ENCODE measurements around the gene SLC38A5.

Gene SLC38A5

GRCh38 chrX:48467281-48467761, 2.7 kb downstream of the SLC38A5 start:
- H3K4ac ChIP-seq (ENCODE audit: low read length) = no peak overlapping the region
- peaks cover 2 to 8% of the 10 kb centered on the region in 2 donors for H3K4me1 ChIP-seq (ENCODE audit: control insufficient read depth in 2 of 2, insufficient read depth in 1 of 2, low read depth in 1 of 2, low read length in 2 of 2)
- H2BK120ac ChIP-seq (ENCODE audit: low read depth, low read length) = no peak overlapping the region
- no peaks in the 10 kb centered on the region for H3K79me1 ChIP-seq (ENCODE audit: low read depth, low read length)
- H3K4me3 ChIP-seq (ENCODE audit: low read length in 2 of 2) = no peak overlapping the region
- H3K4me2 ChIP-seq (ENCODE audit: insufficient read depth, low read length, poor library complexity, severe bottlenecking) = no peak overlapping the region
- no CpG with 5 or more reads among the region's 10 CpGs for WGBS, 2 donors (ENCODE audit: extremely low coverage in 2 of 2, insufficient read length in 2 of 2, insufficient replicate concordance in 1 of 2)
- no peak overlapping the region for H3K23ac ChIP-seq (ENCODE audit: low read depth, low read length, poor library complexity)
- no peak overlapping the region for H2BK5ac ChIP-seq (ENCODE audit: low read length)
- H2BK12ac ChIP-seq (ENCODE audit: low read length) = no peak overlapping the region
- peak overlapping the region; percentile 48 for H3K18ac ChIP-seq (ENCODE audit: low read length)
- H2AK5ac ChIP-seq (ENCODE audit: low read depth, low read length) = peak overlapping the region; percentile 75
- no peak overlapping the region for H4K91ac ChIP-seq (ENCODE audit: low read depth, low read length, poor library complexity)
- H3K14ac ChIP-seq (ENCODE audit: low read length) = no peak overlapping the region
- H3K36me3 ChIP-seq (replicated peaks in 1 of 2; ENCODE audit: control insufficient read depth in 2 of 2, insufficient read depth in 2 of 2, low read length in 2 of 2) = no peaks in the 10 kb centered on the region
- H3K9ac ChIP-seq (ENCODE audit: low read depth, low read length, poor library complexity) = no peak overlapping the region
- peak overlapping the region; percentile 63 for H2AFZ ChIP-seq (ENCODE audit: low read length)
- H3K9me3 ChIP-seq (replicated peaks in 1 of 2; ENCODE audit: control insufficient read depth in 2 of 2, insufficient read depth in 1 of 2, low read depth in 1 of 2, low read length in 2 of 2) = no peaks in the 10 kb centered on the region
- no peak overlapping the region for H4K8ac ChIP-seq (ENCODE audit: low read depth, low read length)
- H3K27me3 ChIP-seq (ENCODE audit: control insufficient read depth in 3 of 3, insufficient read depth in 3 of 3, low read depth in 1 of 3, low read length in 3 of 3) = no peaks in the 10 kb centered on the region
- no peak overlapping the region for H3K27ac ChIP-seq (replicated peaks; ENCODE audit: low read length)
- H2BK15ac ChIP-seq (ENCODE audit: low read length) = no peak overlapping the region
- no peak for DNase-seq (ENCODE audit: low spot score)

- no peaks in the 10 kb centered on the region for H3K79me1 ChIP-seq (ENCODE audit: low read depth, low read length)
- no peak for DNase-seq (ENCODE audit: low spot score)
These were observed 3.4 kb downstream of the SLC38A5 start for GRCh38 chrX:48466696-48467095.

GRCh38 chrX:48465336-48465933, 4.6 kb downstream of the SLC38A5 start:
- Histone ChIP-seq H3K18ac (ENCODE audit: low read length) (no peak overlapping the region), H3K9me3 (replicated peaks in 1 of 2; ENCODE audit: control insufficient read depth in 2 of 2, insufficient read depth in 1 of 2, low read depth in 1 of 2, low read length in 2 of 2) (no peaks in the 10 kb centered on the region), H4K8ac (ENCODE audit: low read depth, low read length) (no peak overlapping the region), H2BK5ac (ENCODE audit: low read length) (no peak overlapping the region), H3K9ac (ENCODE audit: low read depth, low read length, poor library complexity) (no peak overlapping the region), H3K4me1 (ENCODE audit: control insufficient read depth in 2 of 2, insufficient read depth in 1 of 2, low read depth in 1 of 2, low read length in 2 of 2) (peaks cover 0 to 6% of the 10 kb centered on the region in 2 donors), H3K27me3 (ENCODE audit: control insufficient read depth in 3 of 3, insufficient read depth in 3 of 3, low read depth in 1 of 3, low read length in 3 of 3) (no peaks in the 10 kb centered on the region), H3K14ac (ENCODE audit: low read length) (no peak overlapping the region), H2AFZ (ENCODE audit: low read length) (peak overlapping the region; percentile 31), H3K36me3 (replicated peaks in 1 of 2; ENCODE audit: control insufficient read depth in 2 of 2, insufficient read depth in 2 of 2, low read length in 2 of 2) (no peaks in the 10 kb centered on the region), H3K4ac (ENCODE audit: low read length) (no peak overlapping the region), H2BK15ac (ENCODE audit: low read length) (no peak overlapping the region), H3K4me3 (ENCODE audit: low read length in 2 of 2) (no peak overlapping the region), H3K27ac (replicated peaks; ENCODE audit: low read length) (no peak overlapping the region), H2AK5ac (ENCODE audit: low read depth, low read length) (no peak overlapping the region), H3K4me2 (ENCODE audit: insufficient read depth, low read length, poor library complexity, severe bottlenecking) (no peak overlapping the region), H3K23ac (ENCODE audit: low read depth, low read length, poor library complexity) (no peak overlapping the region), H4K91ac (ENCODE audit: low read depth, low read length, poor library complexity) (peak overlapping the region; percentile 43), H2BK120ac (ENCODE audit: low read depth, low read length) (no peak overlapping the region), H2BK12ac (ENCODE audit: low read length) (no peak overlapping the region), H3K79me1 (ENCODE audit: low read depth, low read length) (no peaks in the 10 kb centered on the region)
- no peak for DNase-seq (ENCODE audit: low spot score)
- WGBS, 2 donors (ENCODE audit: extremely low coverage in 2 of 2, insufficient read length in 2 of 2, insufficient replicate concordance in 1 of 2) = no CpG with 5 or more reads among the region's 10 CpGs

More at GRCh38 chrX:48466696-48467095, 3.4 kb downstream of the SLC38A5 start:
- Histone ChIP-seq H2AFZ (ENCODE audit: low read length) (no peak overlapping the region), H3K14ac (ENCODE audit: low read length) (no peak overlapping the region), H3K23ac (ENCODE audit: low read depth, low read length, poor library complexity) (no peak overlapping the region), H2BK120ac (ENCODE audit: low read depth, low read length) (no peak overlapping the region), H3K4me3 (ENCODE audit: low read length in 2 of 2) (no peak overlapping the region), H2BK15ac (ENCODE audit: low read length) (no peak overlapping the region), H2BK5ac (ENCODE audit: low read length) (no peak overlapping the region), H4K8ac (ENCODE audit: low read depth, low read length) (no peak overlapping the region), H3K4me2 (ENCODE audit: insufficient read depth, low read length, poor library complexity, severe bottlenecking) (no peak overlapping the region), H2BK12ac (ENCODE audit: low read length) (peak overlapping the region; percentile 22), H3K27me3 (ENCODE audit: control insufficient read depth in 3 of 3, insufficient read depth in 3 of 3, low read depth in 1 of 3, low read length in 3 of 3) (no peaks in the 10 kb centered on the region), H3K9me3 (replicated peaks in 1 of 2; ENCODE audit: control insufficient read depth in 2 of 2, insufficient read depth in 1 of 2, low read depth in 1 of 2, low read length in 2 of 2) (no peaks in the 10 kb centered on the region), H3K27ac (replicated peaks; ENCODE audit: low read length) (no peak overlapping the region), H3K36me3 (replicated peaks in 1 of 2; ENCODE audit: control insufficient read depth in 2 of 2, insufficient read depth in 2 of 2, low read length in 2 of 2) (no peaks in the 10 kb centered on the region), H3K9ac (ENCODE audit: low read depth, low read length, poor library complexity) (no peak overlapping the region), H3K18ac (ENCODE audit: low read length) (no peak overlapping the region), H2AK5ac (ENCODE audit: low read depth, low read length) (no peak overlapping the region), H4K91ac (ENCODE audit: low read depth, low read length, poor library complexity) (no peak overlapping the region), H3K4me1 (ENCODE audit: control insufficient read depth in 2 of 2, insufficient read depth in 1 of 2, low read depth in 1 of 2, low read length in 2 of 2) (peaks cover 2 to 6% of the 10 kb centered on the region in 2 donors), H3K4ac (ENCODE audit: low read length) (no peak overlapping the region)
- no CpG with 5 or more reads among the region's 10 CpGs for WGBS, 2 donors (ENCODE audit: extremely low coverage in 2 of 2, insufficient read length in 2 of 2, insufficient replicate concordance in 1 of 2)

- H3K9me3 ChIP-seq (replicated peaks in 1 of 2; ENCODE audit: control insufficient read depth in 2 of 2, insufficient read depth in 1 of 2, low read depth in 1 of 2, low read length in 2 of 2) = no peaks in the 10 kb centered on the region
- H3K18ac ChIP-seq (ENCODE audit: low read length) = no peak overlapping the region
- no peak for DNase-seq (ENCODE audit: low spot score)
- H3K27me3 ChIP-seq (ENCODE audit: control insufficient read depth in 3 of 3, insufficient read depth in 3 of 3, low read depth in 1 of 3, low read length in 3 of 3) = no peaks in the 10 kb centered on the region
- no peak overlapping the region for H3K27ac ChIP-seq (replicated peaks; ENCODE audit: low read length)
- WGBS, 2 donors (ENCODE audit: extremely low coverage in 2 of 2, insufficient read length in 2 of 2, insufficient replicate concordance in 1 of 2) = no CpG with 5 or more reads among the region's 6 CpGs
- no peak overlapping the region for H4K91ac ChIP-seq (ENCODE audit: low read depth, low read length, poor library complexity)
- no peak overlapping the region for H3K4me3 ChIP-seq (ENCODE audit: low read length in 2 of 2)
- H3K4ac ChIP-seq (ENCODE audit: low read length) = no peak overlapping the region
- H2AFZ ChIP-seq (ENCODE audit: low read length) = no peak overlapping the region
- H3K79me1 ChIP-seq (ENCODE audit: low read depth, low read length) = no peaks in the 10 kb centered on the region
- H2BK120ac ChIP-seq (ENCODE audit: low read depth, low read length) = no peak overlapping the region
- no peak overlapping the region for H3K23ac ChIP-seq (ENCODE audit: low read depth, low read length, poor library complexity)
- H3K4me2 ChIP-seq (ENCODE audit: insufficient read depth, low read length, poor library complexity, severe bottlenecking) = no peak overlapping the region
- H2BK5ac ChIP-seq (ENCODE audit: low read length) = no peak overlapping the region
- H2BK15ac ChIP-seq (ENCODE audit: low read length) = no peak overlapping the region
- no peaks in the 10 kb centered on the region for H3K36me3 ChIP-seq (replicated peaks in 1 of 2; ENCODE audit: control insufficient read depth in 2 of 2, insufficient read depth in 2 of 2, low read length in 2 of 2)
- no peak overlapping the region for H2BK12ac ChIP-seq (ENCODE audit: low read length)
- H3K4me1 ChIP-seq (ENCODE audit: control insufficient read depth in 2 of 2, insufficient read depth in 1 of 2, low read depth in 1 of 2, low read length in 2 of 2) = no peaks in the 10 kb centered on the region
- no peak overlapping the region for H3K14ac ChIP-seq (ENCODE audit: low read length)
- no peak overlapping the region for H2AK5ac ChIP-seq (ENCODE audit: low read depth, low read length)
- no peak overlapping the region for H4K8ac ChIP-seq (ENCODE audit: low read depth, low read length)
- no peak overlapping the region for H3K9ac ChIP-seq (ENCODE audit: low read depth, low read length, poor library complexity)
These were observed 8.2 kb downstream of the SLC38A5 start for GRCh38 chrX:48461830-48462229.

Data from neuronal stem cell (in vitro differentiated cells).